Vagina (tissue), 2 donors: ENCODE data around the gene RAB6B. TPM values are rescaled to one million over a fixed set of nuclear protein-coding genes. Genes with fewer than 3 reads are reported as not detected.

Experiments used
- DNase-seq, 2 donors: peaks; one replicate each; pipeline ENCODE4 v3.0.0-alpha.2; 2017; ENCODE audit errors: extremely low spot score in 2 of 2
- H3K27ac ChIP-seq: fragments of 200-600 bp; sonication (generic); one replicate; pipeline ENCODE4 v1.5.1; 2019
- H3K27me3 ChIP-seq: fragments of 200-600 bp; sonication (generic); one replicate; pipeline ENCODE4 v1.5.1; 2019
- H3K36me3 ChIP-seq, 2 donors: fragments of 200-600 bp; sonication (generic); one replicate each; pipeline ENCODE4 v1.5.1; 2017 to 2019
- H3K4me1 ChIP-seq: fragments of 200-600 bp; sonication (generic); one replicate; pipeline ENCODE4 v1.5.1; 2019
- H3K4me3 ChIP-seq, 2 donors: fragments of 200-600 bp; sonication (generic); 1 replicate in 1 of 2; 2 replicates in 1 of 2; pipeline ENCODE4 v1.5.1; 2016 to 2019
- H3K9me3 ChIP-seq: fragments of 200-600 bp; sonication (generic); one replicate; pipeline ENCODE4 v1.5.1; 2019
- CTCF ChIP-seq, 3 experiments: fragments of 450-650 bp in 2 of 3; fragments of 200-600 bp in 1 of 3; sonication (generic) in 1 of 3; IDR thresholded peaks; one replicate each; pipeline ENCODE4 v1.5.1; 2017 to 2019; ENCODE audit warnings: antibody characterized with exemption in 3 of 3, mild to moderate bottlenecking in 2 of 3, moderate library complexity in 2 of 3
- POLR2A ChIP-seq, 2 donors: fragments of 450-650 bp; IDR thresholded peaks; one replicate each; pipeline ENCODE4 v1.6.1; 2017; ENCODE audit warnings: antibody characterized with exemption in 2 of 2, mild to moderate bottlenecking in 2 of 2, moderate library complexity in 2 of 2
- POLR2AphosphoS5 ChIP-seq, 2 donors: sonication (generic); formaldehyde crosslinking; IDR thresholded peaks; one replicate each; pipeline ENCODE4 v1.9.0; 2017; ENCODE audit warnings: antibody characterized with exemption in 2 of 2, mild to moderate bottlenecking in 2 of 2, low read depth in 1 of 2; ENCODE audit not compliant: insufficient read depth in 1 of 2
- intact Hi-C: fragments of 100-400 bp; cut with DNase I; formaldehyde crosslinking; loops from one replicate; pipeline ENCODE4 v1.15.1; 2023
- total RNA-seq: library from RNA; depleted of rRNA; stranded (reverse); fragments of >200 nt; gene quantifications from one replicate; pipeline ENCODE4 v1.2.3, GENCODE V29; 2016

The RAB6B gene
- total RNA-seq, 1 donor from 2014 or later: 3.7 TPM

DNA sequence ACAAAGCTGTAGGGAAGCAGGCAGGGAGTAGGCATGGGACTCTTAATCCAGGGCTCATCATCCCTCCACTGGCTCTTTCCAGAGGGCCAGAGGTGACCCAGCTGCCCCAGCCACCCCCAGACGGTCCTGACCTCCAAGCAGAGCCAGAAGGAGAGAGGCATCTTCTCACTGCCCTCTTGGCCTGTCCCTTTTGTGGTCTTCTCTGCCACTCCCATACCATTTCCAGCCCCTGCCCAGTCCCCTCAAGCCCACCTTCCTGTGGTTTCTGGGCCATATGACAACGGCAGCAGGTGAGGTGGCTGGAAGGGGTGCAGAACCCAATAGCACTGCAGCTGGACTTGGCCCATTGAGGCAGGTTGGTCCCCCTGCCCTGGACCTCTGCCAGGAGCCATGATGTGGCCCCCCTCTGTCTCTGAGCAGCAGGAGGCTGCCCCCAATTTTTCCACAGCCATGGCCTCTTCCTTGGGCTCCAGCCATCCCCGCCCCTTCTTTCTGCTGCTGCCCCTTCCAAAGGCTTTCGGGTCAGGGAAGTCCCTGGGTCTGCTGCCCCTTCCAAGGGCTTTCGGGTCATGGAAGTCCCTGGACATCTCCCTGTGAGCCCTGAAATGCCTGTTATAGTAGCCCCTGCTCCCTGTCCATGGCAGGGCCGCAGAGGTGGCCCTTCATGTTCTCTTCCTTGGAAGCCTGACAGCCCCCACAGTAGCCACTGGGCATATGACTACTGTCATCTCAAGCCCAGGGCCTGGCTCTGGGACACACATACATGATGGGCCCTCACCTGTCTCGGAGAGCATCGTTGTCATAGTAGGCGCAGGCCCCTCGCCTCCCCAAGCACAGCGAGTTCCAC lies 39.5 kb upstream of the RAB6B start:
- H3K27ac ChIP-seq: no peak overlapping the region
- intact Hi-C loops: no loop called here
- no peaks in the 10 kb centered on the region for H3K36me3 ChIP-seq
- no peaks in the 10 kb centered on the region for H3K27me3 ChIP-seq
- no peak for TF ChIP-seq POLR2A (IDR thresholded peaks at IDR 0.05)
- no peak for TF ChIP-seq POLR2AphosphoS5 (IDR thresholded peaks at IDR 0.05; ENCODE audit: insufficient read depth in 1 of 2, low read depth in 1 of 2)
- H3K9me3 ChIP-seq: no peaks in the 10 kb centered on the region
- H3K4me3 ChIP-seq: no peak overlapping the region
- no peaks in the 10 kb centered on the region for H3K4me1 ChIP-seq
- DNase-seq: peak; percentile 80 to 93

GRCh38 chr3:133934073-133934970 lies 38.6 kb upstream of the RAB6B start:
- peak in 1 of 2 donors; percentile 69 for DNase-seq
- Histone ChIP-seq H3K27ac (no peak overlapping the region), H3K9me3 (no peaks in the 10 kb centered on the region), H3K4me1 (no peaks in the 10 kb centered on the region), H3K4me3 (no peak overlapping the region), H3K27me3 (no peaks in the 10 kb centered on the region), H3K36me3 (no peaks in the 10 kb centered on the region)
- no peak for TF ChIP-seq POLR2AphosphoS5 (IDR thresholded peaks at IDR 0.05; ENCODE audit: insufficient read depth in 1 of 2, low read depth in 1 of 2)
- TF ChIP-seq CTCF (IDR thresholded peaks at IDR 0.05): no peak
- intact Hi-C loops: no loop called here

DNA sequence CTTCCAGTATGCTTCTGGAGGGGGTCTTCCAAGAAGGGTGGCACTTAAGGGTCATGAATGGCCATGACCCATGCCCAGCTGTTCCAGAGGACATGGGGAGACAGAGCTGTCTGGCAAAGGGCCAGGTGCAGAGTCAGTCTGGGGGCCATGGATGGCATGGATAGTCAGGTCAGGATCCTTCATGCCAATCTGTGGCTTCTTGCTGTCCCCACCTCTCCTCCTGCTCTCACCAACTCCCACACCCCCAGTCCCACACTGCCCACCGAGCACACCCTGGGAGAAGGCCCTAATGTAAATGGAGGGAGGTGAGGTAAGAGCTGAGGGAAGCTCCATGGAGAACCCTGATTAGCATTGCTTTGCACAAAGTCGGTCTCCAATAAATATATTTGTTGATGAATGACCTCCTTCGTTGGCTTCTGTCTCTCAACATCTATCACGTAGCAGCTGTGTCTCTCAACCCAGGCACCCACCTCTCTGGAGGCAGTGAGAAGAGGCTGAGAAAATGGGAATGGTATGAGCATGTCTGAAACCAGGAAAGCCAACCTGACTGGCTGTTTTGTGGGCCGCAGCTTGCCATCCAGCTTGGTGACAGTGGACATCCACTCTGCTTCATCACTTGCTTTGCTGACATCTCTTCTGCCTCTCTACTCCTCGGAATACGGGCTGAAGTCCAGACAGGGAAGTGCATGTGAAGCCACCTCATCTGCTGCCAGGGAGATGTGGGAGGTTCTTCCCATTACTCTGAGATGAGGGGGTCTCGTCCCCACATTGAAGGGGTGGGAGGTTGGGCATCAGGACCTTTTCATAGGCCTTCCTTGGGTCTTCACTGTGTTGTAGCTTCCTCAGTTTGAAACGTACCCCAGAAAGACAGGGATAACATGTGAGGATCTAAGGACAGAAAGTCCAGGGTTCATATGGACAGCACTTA lies 37.7 kb upstream of the RAB6B start:
- intact Hi-C loops: no loop called here
- TF ChIP-seq CTCF (IDR thresholded peaks at IDR 0.05): no peak
- no peak for TF ChIP-seq POLR2AphosphoS5 (IDR thresholded peaks at IDR 0.05; ENCODE audit: insufficient read depth in 1 of 2, low read depth in 1 of 2)
- TF ChIP-seq POLR2A (IDR thresholded peaks at IDR 0.05): no peak
- Histone ChIP-seq H3K36me3 (no peaks in the 10 kb centered on the region), H3K27me3 (no peaks in the 10 kb centered on the region), H3K9me3 (no peaks in the 10 kb centered on the region), H3K4me1 (no peaks in the 10 kb centered on the region), H3K27ac (no peak overlapping the region), H3K4me3 (no peak overlapping the region)
- peak; percentile 74 to 85 for DNase-seq

GRCh38 chr3:133932009-133932408 lies 36.3 kb upstream of the RAB6B start:
- Histone ChIP-seq H3K36me3 (no peaks in the 10 kb centered on the region), H3K27me3 (no peaks in the 10 kb centered on the region), H3K4me1 (peaks cover 9% of the 10 kb centered on the region), H3K9me3 (no peaks in the 10 kb centered on the region), H3K27ac (no peak overlapping the region), H3K4me3 (no peak overlapping the region)
- peak in 1 of 2 donors; percentile 79 for DNase-seq
- intact Hi-C loops: no loop called here
- TF ChIP-seq POLR2AphosphoS5 (IDR thresholded peaks at IDR 0.05; ENCODE audit: insufficient read depth in 1 of 2, low read depth in 1 of 2) (no peak), CTCF (IDR thresholded peaks at IDR 0.05) (no peak), POLR2A (IDR thresholded peaks at IDR 0.05) (no peak)

GRCh38 chr3:133931084-133931483 lies 35.4 kb upstream of the RAB6B start:
- intact Hi-C loops: no loop called here

More at GRCh38 chr3:133931084-133931483, 35.4 kb upstream of the RAB6B start:
- H3K27me3 ChIP-seq: no peaks in the 10 kb centered on the region
- H3K4me1 ChIP-seq: peaks cover 10% of the 10 kb centered on the region
- no peak overlapping the region for H3K27ac ChIP-seq
- H3K36me3 ChIP-seq: no peaks in the 10 kb centered on the region
- TF ChIP-seq POLR2A (IDR thresholded peaks at IDR 0.05): no peak
- no peak for TF ChIP-seq POLR2AphosphoS5 (IDR thresholded peaks at IDR 0.05; ENCODE audit: insufficient read depth in 1 of 2, low read depth in 1 of 2)
- DNase-seq: no peak
- no peaks in the 10 kb centered on the region for H3K9me3 ChIP-seq
- H3K4me3 ChIP-seq: no peak overlapping the region
